Femur (tissue), 1 donor: Measurements from ENCODE around the gene DYNLRB1.

Experiments used
- DNase-seq: peaks from one replicate; pipeline ENCODE4 v3.0.0-alpha.2; 2017

DYNLRB1 gene

GRCh38 chr20:34579979-34580940 lies 64.0 kb downstream of the DYNLRB1 start:
- no peak for DNase-seq

- peak; percentile 52 for DNase-seq
These were observed 65.3 kb downstream of the DYNLRB1 start for GRCh38 chr20:34581341-34582184.

- no peak for DNase-seq
These were observed 66.0 kb downstream of the DYNLRB1 start for GRCh38 chr20:34582221-34582620.

GRCh38 chr20:34582911-34583310 lies 66.7 kb downstream of the DYNLRB1 start:
- DNase-seq = no peak

GRCh38 chr20:34583544-34583943 lies 67.3 kb downstream of the DYNLRB1 start:
- DNase-seq = no peak

- no peak for DNase-seq
These were observed 68.8 kb downstream of the DYNLRB1 start for GRCh38 chr20:34585019-34585418.

- DNase-seq = no peak
These were observed 70.4 kb downstream of the DYNLRB1 start for GRCh38 chr20:34586488-34587163.
